GM12892 (cell line): ENCODE measurements around the gene IL17RC.

ENCODE experiments used
- POLR2A ChIP-seq: IDR thresholded peaks from 2 replicates; pipeline ENCODE4 v1.6.1; 2011; ENCODE audit warnings: low read depth, low read length, control low read depth
- POLR2AphosphoS5 ChIP-seq: IDR thresholded peaks from 2 replicates; pipeline ENCODE4 v1.6.1; 2011; ENCODE audit warnings: low read depth, low read length, control low read depth

DNA sequence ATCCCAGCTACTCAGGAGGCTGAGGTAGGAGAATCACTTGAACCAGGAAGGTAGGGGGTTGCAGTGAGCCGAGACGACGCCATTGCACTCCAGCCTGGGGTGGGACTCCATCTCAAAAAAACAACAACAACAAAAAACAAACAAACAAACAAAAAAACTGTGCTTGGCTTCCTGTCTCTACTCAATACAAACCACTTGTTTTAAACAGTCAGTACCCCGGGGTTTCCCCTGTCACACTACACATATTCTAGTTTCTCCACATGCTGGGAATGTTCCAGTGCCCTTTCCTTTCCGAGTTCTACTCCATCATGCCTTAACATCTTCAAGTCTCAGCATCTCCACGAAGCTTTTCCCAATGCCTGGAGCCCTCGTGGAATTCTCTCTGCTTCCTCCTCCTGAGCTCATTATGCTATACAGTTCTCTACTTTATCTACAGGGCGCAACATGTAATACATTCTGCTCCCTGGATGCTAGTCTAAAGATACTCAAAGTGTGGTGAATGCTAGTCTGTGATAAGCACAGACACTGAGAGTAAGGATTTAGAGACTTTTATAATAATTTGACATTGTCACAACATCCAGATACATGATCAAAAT lies 61.9 kb downstream of the IL17RC start:
- no peak for TF ChIP-seq POLR2A
- TF ChIP-seq POLR2AphosphoS5 = no peak
